SU-DHL-6 (cell line): ENCODE results near the gene SNX12.

Experiments
- H2AFZ ChIP-seq: fragments of 200-600 bp; sonication (generic); 2 replicates; pipeline ENCODE4 v1.6.1; 2014; ENCODE audit warnings: low read depth, mild to moderate bottlenecking, moderate library complexity, mixed read lengths, antibody characterized with exemption, low read length; ENCODE audit not compliant: severe bottlenecking
- H3F3A ChIP-seq: fragments of 200-600 bp; shearing (Covaris generic); 2 replicates; pipeline ENCODE4 v1.6.0; 2016; ENCODE audit warnings: antibody characterized with exemption, mild to moderate bottlenecking; ENCODE audit not compliant: insufficient read depth
- H3K27ac ChIP-seq: fragments of 200-600 bp; sonication (generic); 2 replicates; pipeline ENCODE4 v1.5.1; 2016; ENCODE audit warnings: low read depth, mild to moderate bottlenecking, low read length, moderate library complexity, mixed read lengths
- H3K27me3 ChIP-seq: fragments of 200-600 bp; sonication (generic), shearing (Covaris generic); 2 replicates; pipeline ENCODE4 v1.6.0; 2014; ENCODE audit warnings: mild to moderate bottlenecking, low read length
- H3K36me3 ChIP-seq: fragments of 200-600 bp; sonication (generic); 2 replicates; pipeline ENCODE4 v1.6.1; 2014; ENCODE audit warnings: mild to moderate bottlenecking, low read length, mixed read lengths
- H3K4me2 ChIP-seq: fragments of 300-600, 200-600 bp; shearing (Covaris generic), sonication (generic); 2 replicates; pipeline ENCODE4 v1.6.0; 2014; ENCODE audit warnings: low read length, low read depth, mild to moderate bottlenecking; ENCODE audit not compliant: poor library complexity, severe bottlenecking
- H3K4me3 ChIP-seq: fragments of 200-600 bp; sonication (generic); 2 replicates; pipeline ENCODE4 v1.5.1; 2014; ENCODE audit warnings: antibody characterized with exemption, low read length, mild to moderate bottlenecking, mixed read lengths; ENCODE audit not compliant: insufficient read depth, poor library complexity, severe bottlenecking
- H3K79me2 ChIP-seq: fragments of 200-600 bp; sonication (generic); 2 replicates; pipeline ENCODE4 v1.6.1; 2014; ENCODE audit warnings: mild to moderate bottlenecking, low read length, moderate library complexity; ENCODE audit not compliant: insufficient read depth
- H3K9ac ChIP-seq: fragments of 200-600 bp; sonication (generic); 2 replicates; pipeline ENCODE4 v1.7.0; 2014; ENCODE audit warnings: mild to moderate bottlenecking, low read length
- H3K9me2 ChIP-seq: fragments of 200-600 bp; sonication (generic); replicated peaks from 2 replicates; pipeline ENCODE4 v1.6.1; 2014; ENCODE audit warnings: low read length; ENCODE audit not compliant: insufficient read depth
- H3K9me3 ChIP-seq: fragments of 200-600 bp; sonication (generic); 2 replicates; pipeline ENCODE4 v1.6.1; 2014; ENCODE audit warnings: low read length, mixed read lengths; ENCODE audit not compliant: insufficient read depth
- H4K20me1 ChIP-seq: fragments of 200-600 bp; sonication (generic); 2 replicates; pipeline ENCODE4 v1.6.1; 2014; ENCODE audit warnings: low read depth, mild to moderate bottlenecking, antibody characterized with exemption, low read length, moderate library complexity, mixed read lengths
- EZH2phosphoT487 ChIP-seq: fragments of 200-600 bp; sonication (generic), shearing (Covaris generic); conservative IDR thresholded peaks from 2 replicates; pipeline ENCODE4 v1.6.1; 2018; ENCODE audit warnings: mild to moderate bottlenecking, antibody characterized with exemption, low read length, moderate library complexity, mixed read lengths
- TF ChIP-seq, protein P1 (sequence below): fragments of 200-600 bp; sonication (generic); IDR thresholded peaks from one replicate; pipeline ENCODE4 v1.5.1; 2017; ENCODE audit warnings: antibody characterized with exemption, mild to moderate bottlenecking, low read length, moderate library complexity; ENCODE audit not compliant: insufficient read depth, poor library complexity, severe bottlenecking

SNX12 gene

GRCh38 chrX:71096760-71097032 lies 28.6 kb upstream of the SNX12 start:
- H4K20me1 ChIP-seq, result no peaks in the 10 kb centered on the region
- H3K9ac ChIP-seq, result peak overlapping the region; percentile 59
- H3K79me2 ChIP-seq, result no peaks in the 10 kb centered on the region
- H3K4me2 ChIP-seq, result peak overlapping the region; percentile 82
- H3K9me2 ChIP-seq, result no peaks in the 10 kb centered on the region
- H3K27ac ChIP-seq, result no peak overlapping the region
- H3K9me3 ChIP-seq, result no peaks in the 10 kb centered on the region
- no peaks in the 10 kb centered on the region for H3K36me3 ChIP-seq
- no peak overlapping the region for H2AFZ ChIP-seq
- no peaks in the 10 kb centered on the region for H3K27me3 ChIP-seq
- no peak for TF ChIP-seq EZH2phosphoT487
- TF ChIP-seq, protein P1, sequence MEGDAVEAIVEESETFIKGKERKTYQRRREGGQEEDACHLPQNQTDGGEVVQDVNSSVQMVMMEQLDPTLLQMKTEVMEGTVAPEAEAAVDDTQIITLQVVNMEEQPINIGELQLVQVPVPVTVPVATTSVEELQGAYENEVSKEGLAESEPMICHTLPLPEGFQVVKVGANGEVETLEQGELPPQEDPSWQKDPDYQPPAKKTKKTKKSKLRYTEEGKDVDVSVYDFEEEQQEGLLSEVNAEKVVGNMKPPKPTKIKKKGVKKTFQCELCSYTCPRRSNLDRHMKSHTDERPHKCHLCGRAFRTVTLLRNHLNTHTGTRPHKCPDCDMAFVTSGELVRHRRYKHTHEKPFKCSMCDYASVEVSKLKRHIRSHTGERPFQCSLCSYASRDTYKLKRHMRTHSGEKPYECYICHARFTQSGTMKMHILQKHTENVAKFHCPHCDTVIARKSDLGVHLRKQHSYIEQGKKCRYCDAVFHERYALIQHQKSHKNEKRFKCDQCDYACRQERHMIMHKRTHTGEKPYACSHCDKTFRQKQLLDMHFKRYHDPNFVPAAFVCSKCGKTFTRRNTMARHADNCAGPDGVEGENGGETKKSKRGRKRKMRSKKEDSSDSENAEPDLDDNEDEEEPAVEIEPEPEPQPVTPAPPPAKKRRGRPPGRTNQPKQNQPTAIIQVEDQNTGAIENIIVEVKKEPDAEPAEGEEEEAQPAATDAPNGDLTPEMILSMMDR, result no peak
- H3K4me3 ChIP-seq, result peak overlapping the region; percentile 67
- no peaks in the 10 kb centered on the region for H3F3A ChIP-seq

- Histone ChIP-seq H4K20me1 (no peaks in the 10 kb centered on the region), H3K4me2 (peak overlapping the region; percentile 82), H3K9ac (peak overlapping the region; percentile 59), H2AFZ (peak overlapping the region; percentile 65), H3K27me3 (no peaks in the 10 kb centered on the region), H3K36me3 (no peaks in the 10 kb centered on the region), H3K9me2 (no peaks in the 10 kb centered on the region), H3K79me2 (no peaks in the 10 kb centered on the region), H3F3A (no peaks in the 10 kb centered on the region), H3K9me3 (no peaks in the 10 kb centered on the region), H3K4me3 (peak overlapping the region; percentile 67), H3K27ac (no peak overlapping the region)
- TF ChIP-seq EZH2phosphoT487, result no peak
- TF ChIP-seq, protein P1, result no peak
Measured at GRCh38 chrX:71095981-71096759, 28.0 kb upstream of the SNX12 start.

- no peak for TF ChIP-seq EZH2phosphoT487
- TF ChIP-seq, protein P1, result no peak
- Histone ChIP-seq H3K9ac (peak within 1 kb of the TSS; percentile 59), H3K9me2 (no peaks in the 10 kb centered on the region), H2AFZ (peak within 1 kb of the TSS; percentile 65), H3K4me2 (peak within 1 kb of the TSS; percentile 82), H3K27ac (no peak within 1 kb of the TSS), H3K36me3 (no peaks in the 10 kb centered on the region), H3K9me3 (no peaks in the 10 kb centered on the region), H3K79me2 (no peaks in the 10 kb centered on the region), H3K27me3 (no peaks in the 10 kb centered on the region), H4K20me1 (no peaks in the 10 kb centered on the region), H3K4me3 (peak within 1 kb of the TSS; percentile 67), H3F3A (no peaks in the 10 kb centered on the region)
Measured at GRCh38 chrX:71095555-71095980, 27.4 kb upstream of the SNX12 start, which contains the start of gene FOXO4. Gene FOXO4, plus strand, starts transcription at chrX:71095851. Its CDS starts 678 bp downstream, at chrX:71096529.
